GM21723 (cell line): Measurements from ENCODE around the gene SORL1-AS1.

Experiments used
- ATAC-seq: cut with Tn5 transposase; IDR thresholded peaks from one replicate; pipeline ENCODE4 v1.9.1; 2021; ENCODE audit warnings: mild to moderate bottlenecking, moderate library complexity; ENCODE audit not compliant: unreplicated experiment

Gene SORL1-AS1

GRCh38 chr11:121453589-121454299 is 977 bp upstream of the SORL1-AS1 start:
- ATAC-seq = no peak

- ATAC-seq = peak; percentile 54
These were observed 670 bp downstream of the SORL1-AS1 start, which contains the start of gene SORL1 for GRCh38 chr11:121451986-121452608. SORL1 (plus strand) TSS chr11:121452314; CDS start chr11:121452332, 18 bp downstream.

- peak; percentile 9 for ATAC-seq
These were observed 1.4 kb downstream of the SORL1-AS1 start for GRCh38 chr11:121451178-121451985.

- no peak for ATAC-seq
These were observed 2.4 kb downstream of the SORL1-AS1 start for GRCh38 chr11:121450401-121450800.

GRCh38 chr11:121449626-121450025 is 3.1 kb downstream of the SORL1-AS1 start:
- ATAC-seq = no peak

- no peak for ATAC-seq
These were observed 3.6 kb downstream of the SORL1-AS1 start for GRCh38 chr11:121449123-121449522.

GRCh38 chr11:121448431-121448941 is 4.3 kb downstream of the SORL1-AS1 start:
- ATAC-seq = no peak

- ATAC-seq = no peak
These were observed 4.8 kb downstream of the SORL1-AS1 start for GRCh38 chr11:121448011-121448410.

GRCh38 chr11:121446752-121447156 is 6.0 kb downstream of the SORL1-AS1 start:
- no peak for ATAC-seq

- no peak for ATAC-seq
These were observed 7.5 kb downstream of the SORL1-AS1 start for GRCh38 chr11:121445071-121445768.

GRCh38 chr11:121444526-121444925 is 8.2 kb downstream of the SORL1-AS1 start:
- no peak for ATAC-seq

- ATAC-seq = no peak
These were observed 9.0 kb downstream of the SORL1-AS1 start for GRCh38 chr11:121443688-121444275.

GRCh38 chr11:121441521-121441920 is 11.2 kb downstream of the SORL1-AS1 start:
- no peak for ATAC-seq

- no peak for ATAC-seq
These were observed 13.0 kb downstream of the SORL1-AS1 start for GRCh38 chr11:121439759-121440158.

GRCh38 chr11:121439337-121439736 is 13.4 kb downstream of the SORL1-AS1 start:
- ATAC-seq = no peak

- no peak for ATAC-seq
These were observed 15.1 kb downstream of the SORL1-AS1 start for GRCh38 chr11:121437686-121438078.

- no peak for ATAC-seq
These were observed 15.6 kb downstream of the SORL1-AS1 start for GRCh38 chr11:121437018-121437685.

GRCh38 chr11:121435551-121436511 is 16.9 kb downstream of the SORL1-AS1 start:
- no peak for ATAC-seq

- no peak for ATAC-seq
These were observed 17.6 kb downstream of the SORL1-AS1 start for GRCh38 chr11:121435132-121435531.
